Keratinocyte (primary cell): ENCODE measurements around the gene MT4.

Source experiments
- EZH2 ChIP-seq: IDR thresholded peaks from one replicate; pipeline ENCODE4 v1.6.1; 2012; ENCODE audit warnings: inconsistent platforms, mild to moderate bottlenecking, low read length, moderate library complexity
- TF ChIP-seq, protein P1 (sequence below), 3 experiments: IDR thresholded peaks in 1 of 3; conservative IDR thresholded peaks in 1 of 3; optimal IDR thresholded peaks in 1 of 3; 2 replicates in 2 of 3; 3 replicates in 1 of 3; pipeline versions ENCODE3 to v1.5.1; 2011; ENCODE audit warnings: low read length in 3 of 3, mild to moderate bottlenecking in 3 of 3, moderate library complexity in 2 of 3, control low read depth in 1 of 3, inconsistent platforms in 1 of 3; ENCODE audit not compliant: insufficient read depth in 2 of 3; ENCODE audit errors: extremely low read depth in 1 of 3

DNA sequence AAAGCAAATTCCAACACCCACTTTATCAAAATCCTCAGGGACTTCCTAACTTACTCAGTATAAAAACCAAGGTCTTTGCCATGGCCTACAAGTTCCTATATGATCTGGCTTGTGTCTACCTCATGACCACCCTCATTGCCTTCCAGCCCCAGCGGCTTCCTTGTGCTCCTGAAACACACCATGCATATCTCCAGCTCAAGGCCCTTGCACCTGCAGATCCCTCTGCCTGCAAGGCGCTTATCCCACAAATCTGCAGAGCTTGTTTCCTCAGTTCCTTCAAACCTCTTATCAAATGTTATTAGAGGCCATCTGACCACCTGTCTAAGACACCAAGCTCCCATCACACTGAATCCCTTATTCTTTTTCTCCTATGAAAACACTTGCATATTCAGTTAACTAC is 47.7 kb upstream of the MT4 start:
- TF ChIP-seq EZH2 = no peak
- TF ChIP-seq, protein P1, sequence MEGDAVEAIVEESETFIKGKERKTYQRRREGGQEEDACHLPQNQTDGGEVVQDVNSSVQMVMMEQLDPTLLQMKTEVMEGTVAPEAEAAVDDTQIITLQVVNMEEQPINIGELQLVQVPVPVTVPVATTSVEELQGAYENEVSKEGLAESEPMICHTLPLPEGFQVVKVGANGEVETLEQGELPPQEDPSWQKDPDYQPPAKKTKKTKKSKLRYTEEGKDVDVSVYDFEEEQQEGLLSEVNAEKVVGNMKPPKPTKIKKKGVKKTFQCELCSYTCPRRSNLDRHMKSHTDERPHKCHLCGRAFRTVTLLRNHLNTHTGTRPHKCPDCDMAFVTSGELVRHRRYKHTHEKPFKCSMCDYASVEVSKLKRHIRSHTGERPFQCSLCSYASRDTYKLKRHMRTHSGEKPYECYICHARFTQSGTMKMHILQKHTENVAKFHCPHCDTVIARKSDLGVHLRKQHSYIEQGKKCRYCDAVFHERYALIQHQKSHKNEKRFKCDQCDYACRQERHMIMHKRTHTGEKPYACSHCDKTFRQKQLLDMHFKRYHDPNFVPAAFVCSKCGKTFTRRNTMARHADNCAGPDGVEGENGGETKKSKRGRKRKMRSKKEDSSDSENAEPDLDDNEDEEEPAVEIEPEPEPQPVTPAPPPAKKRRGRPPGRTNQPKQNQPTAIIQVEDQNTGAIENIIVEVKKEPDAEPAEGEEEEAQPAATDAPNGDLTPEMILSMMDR (optimal IDR thresholded peaks at IDR 0.05 in 1 of 3, IDR thresholded peaks at IDR 0.05 in 1 of 3, conservative IDR thresholded peaks at IDR 0.05 in 1 of 3; ENCODE audit: extremely low read depth in 1 of 3, insufficient read depth in 2 of 3, low read length in 3 of 3) = no peak
